SKM-1 treated with dmso at 0.1 percent for 144 hours (cell line): ENCODE results near the gene PEMT.

Source experiments
- DNase-seq: peaks from one replicate; lab custom pipeline; 2025; ENCODE audit not compliant: unreplicated experiment; lab: John Stamatoyannopoulos, UW

The PEMT gene

GRCh38 chr17:17553217-17554195, 38.0 kb downstream of the PEMT start:
- DNase-seq: no peak

GRCh38 chr17:17552351-17553216, 38.9 kb downstream of the PEMT start:
- DNase-seq: no peak

DNA sequence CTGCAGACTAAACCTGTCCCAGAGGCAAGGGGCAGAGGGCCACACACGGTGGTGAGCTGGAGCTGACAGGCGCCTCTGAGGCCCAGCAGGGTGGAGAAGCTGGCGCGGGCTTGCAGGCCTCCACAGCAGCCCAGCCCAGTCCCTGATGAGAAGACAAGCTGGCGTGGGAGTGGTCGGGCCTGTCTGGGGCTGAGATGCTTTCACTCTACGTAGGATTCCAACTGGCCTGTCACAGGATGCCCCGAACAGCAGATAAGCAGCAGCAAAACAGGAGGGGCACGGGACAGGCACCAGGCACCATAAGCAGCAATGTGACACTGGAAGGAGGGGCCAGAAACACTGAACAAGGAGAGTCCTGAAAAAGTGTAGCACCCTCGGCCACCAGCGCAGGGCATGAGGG, 40.1 kb downstream of the PEMT start:
- no peak for DNase-seq

GRCh38 chr17:17549732-17550366, 41.7 kb downstream of the PEMT start:
- no peak for DNase-seq

- no peak for DNase-seq
Observed at GRCh38 chr17:17548044-17548443, 43.5 kb downstream of the PEMT start.

DNA sequence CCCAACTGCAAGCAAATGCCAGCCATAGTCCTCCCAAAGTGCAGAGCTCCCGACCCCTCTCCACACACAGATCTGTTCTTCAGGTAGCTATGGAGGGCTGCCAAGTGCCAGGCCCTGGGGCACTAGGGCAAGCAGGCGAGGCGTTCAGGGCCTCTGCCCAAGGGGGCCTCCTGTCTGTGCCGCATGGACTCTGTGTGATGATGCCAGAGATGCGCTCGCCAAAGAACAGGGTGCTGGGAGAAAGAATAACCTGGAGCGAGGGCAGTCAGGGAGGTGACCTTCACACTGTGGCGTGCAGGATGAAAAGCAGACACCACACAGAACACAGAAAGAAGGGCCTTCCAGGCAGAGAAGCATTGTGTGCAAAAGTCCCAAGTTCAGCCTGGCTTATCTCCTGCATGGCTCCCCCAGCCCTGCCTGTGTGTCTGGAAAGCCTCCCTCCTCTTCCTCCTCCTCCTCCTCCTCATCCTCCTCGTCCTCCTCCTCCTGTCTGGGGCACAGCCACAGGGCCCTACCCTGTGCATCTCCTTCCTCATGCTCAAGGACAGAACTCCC, 44.2 kb downstream of the PEMT start:
- no peak for DNase-seq

DNA sequence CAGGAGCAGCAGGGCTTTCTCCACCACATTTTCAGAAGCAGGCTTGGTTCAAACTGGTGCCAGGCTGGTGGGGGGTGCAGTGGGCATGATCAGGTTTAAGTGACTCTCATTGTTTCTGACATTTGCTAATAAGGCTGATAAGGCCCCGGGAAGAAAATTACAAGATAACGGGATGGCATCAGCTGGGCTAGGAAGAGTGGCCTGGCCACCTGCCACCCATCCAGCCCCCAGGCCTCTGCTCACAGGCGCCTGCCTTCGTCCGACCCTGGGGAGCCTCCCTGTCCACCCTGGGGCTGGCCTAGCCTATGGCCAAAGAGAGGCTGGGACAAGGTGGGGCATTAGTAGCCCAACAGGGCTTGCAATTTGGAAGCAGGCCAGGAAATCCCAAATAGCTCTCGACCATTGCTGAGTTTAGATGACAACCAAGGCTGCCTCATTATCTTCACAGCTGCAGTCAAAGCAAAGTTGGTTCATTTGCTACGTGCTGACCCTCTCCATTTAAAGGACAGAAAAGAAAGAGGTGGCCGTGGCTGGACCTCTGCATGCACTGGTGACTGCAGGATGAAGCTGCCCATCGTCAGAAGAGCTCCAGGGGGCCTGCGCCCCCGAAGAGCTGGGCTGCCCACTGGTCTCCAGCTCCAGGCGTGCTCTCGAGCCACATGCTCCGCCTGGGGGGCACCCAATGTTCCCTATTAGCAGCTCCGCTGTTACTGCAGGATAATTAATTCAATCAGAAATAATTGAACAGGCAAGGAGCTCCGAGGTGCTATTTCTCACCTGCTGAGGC, 44.9 kb downstream of the PEMT start:
- no peak for DNase-seq

DNA sequence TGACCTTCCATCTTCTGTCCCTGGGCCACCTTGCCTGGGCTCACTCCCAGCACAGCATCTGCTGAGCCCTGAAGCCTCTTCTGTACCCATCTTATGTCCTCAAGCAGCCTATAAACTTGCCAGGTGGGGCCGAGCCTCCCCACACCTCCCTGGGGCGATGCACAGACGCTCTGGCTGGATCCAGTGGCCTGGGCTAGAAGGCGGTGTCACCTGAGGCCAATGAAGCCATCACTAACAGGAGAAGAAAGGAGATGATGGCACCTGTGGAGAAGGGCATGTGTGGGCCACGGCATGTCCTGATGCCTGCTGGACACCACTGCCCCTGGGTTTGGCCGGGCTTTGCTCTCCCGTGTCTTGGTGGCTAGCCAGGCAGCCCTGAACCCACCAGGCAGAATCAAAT, 45.5 kb downstream of the PEMT start:
- no peak for DNase-seq

GRCh38 chr17:17545031-17545820, 46.3 kb downstream of the PEMT start:
- no peak for DNase-seq

DNA sequence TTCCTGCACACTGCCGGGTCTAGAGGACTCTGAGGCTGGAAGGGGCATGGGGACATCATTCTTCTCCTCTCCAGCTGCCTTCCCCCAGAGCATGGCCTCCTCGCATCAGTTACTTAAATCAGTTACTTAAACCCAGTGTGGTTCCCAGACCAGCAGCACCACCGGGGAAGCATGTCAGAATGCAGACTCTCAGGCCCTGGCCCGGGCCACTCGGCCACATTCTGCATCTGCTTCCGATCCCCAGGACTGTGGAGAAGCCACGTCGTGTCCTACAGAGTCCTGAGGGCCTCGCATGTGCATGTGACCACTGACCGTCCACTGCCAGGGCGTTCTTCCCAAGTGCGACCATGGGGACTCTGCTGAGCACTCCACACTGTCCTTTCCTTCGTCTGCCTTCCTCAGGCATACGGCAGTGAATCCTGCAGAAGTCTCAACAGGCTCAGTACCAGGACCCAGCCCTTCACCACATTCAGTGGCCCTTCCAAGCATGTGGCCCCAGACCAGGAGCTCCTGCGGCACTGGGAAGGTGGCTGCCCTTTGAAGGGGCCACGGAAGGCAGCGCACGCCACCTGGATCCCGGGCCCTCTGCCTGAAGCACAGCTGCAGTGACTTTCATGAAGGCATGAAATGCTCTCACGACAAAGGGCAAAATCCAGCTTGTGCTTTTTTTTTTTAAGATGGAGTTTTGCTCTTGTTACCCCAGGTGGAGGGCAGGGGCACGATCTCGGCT, 48.4 kb downstream of the PEMT start:
- DNase-seq: no peak

DNA sequence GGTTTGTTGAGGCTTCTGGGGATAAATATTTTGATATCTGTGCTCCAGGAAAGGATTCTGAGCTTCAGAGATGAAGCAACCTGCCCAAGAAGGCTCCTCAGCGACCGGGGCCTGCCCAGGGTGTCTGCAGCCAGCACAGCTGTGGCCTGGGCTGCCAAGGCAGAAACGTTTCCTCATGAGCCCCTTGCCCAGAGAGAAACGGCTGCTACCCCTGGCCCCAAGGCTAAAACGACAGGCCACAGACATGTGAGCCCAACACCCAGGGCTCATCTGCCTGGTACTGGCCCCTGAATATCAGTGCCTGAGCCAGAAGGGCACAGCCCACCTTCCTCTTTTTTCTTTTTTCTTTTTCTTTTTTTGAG, 49.9 kb downstream of the PEMT start:
- DNase-seq: no peak

DNA sequence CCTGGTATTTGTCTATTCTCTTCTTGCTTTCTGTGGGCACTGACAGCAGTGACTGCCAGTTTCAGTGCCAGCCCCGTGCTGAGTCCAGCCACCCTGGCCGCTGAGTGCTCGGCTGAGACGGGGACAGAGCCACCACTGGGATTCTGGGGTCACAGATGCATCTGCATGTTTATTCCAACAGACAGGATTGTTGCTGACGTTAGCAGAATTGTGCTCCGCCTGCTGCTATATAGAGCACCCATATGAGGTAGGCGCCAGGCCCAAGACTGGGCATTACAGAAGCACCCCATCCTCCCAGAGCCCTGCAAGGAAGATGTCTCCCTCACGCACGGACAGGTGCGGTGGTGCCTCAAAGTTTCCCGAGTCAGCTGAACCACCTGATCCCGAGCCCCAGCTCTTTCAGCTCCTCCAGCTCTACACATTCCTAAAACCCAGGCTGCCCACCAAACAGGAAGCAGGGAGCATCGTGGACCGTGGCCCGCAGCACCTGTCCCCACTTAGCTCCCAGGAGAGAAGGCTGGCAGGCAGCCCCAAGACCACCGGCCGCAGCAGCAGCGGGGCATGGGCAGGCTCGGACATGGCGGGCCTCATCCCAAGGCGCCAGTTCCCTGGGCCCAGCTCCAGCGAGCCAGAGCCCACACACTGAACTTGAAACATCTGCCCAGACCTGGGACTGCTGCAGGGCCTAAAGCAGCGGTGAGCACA, 50.4 kb downstream of the PEMT start:
- DNase-seq: no peak

DNA sequence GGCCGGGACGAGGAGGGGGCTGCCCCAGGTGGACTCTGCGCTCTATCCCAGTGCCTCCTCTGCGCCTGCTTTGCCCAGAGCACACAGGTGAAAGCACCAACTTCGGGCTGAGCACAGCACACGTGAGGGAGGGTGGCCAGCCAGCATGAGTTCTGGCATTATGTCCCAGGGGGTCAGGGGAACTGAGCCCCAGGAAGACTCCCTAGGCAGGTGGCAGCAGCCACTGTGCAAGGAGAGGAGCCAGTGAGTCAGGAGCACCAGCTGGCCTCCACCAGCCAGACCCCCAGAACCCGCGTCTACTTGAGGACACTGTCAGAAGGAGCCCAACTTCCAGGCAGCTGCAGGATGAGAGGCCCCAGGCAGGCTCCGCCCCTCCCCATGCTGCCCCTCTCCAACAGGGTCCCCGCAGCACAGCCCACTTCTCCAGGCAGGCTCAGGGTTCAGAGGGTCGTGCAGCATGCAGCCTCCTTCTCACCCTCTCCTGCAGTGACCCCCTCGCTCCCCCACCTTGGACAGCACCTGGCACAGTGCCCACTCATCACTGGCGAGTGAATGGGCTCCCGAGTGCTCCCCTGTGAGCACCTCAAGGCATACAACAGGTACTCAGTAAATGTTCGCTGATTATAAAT, 51.1 kb downstream of the PEMT start:
- no peak for DNase-seq

DNA sequence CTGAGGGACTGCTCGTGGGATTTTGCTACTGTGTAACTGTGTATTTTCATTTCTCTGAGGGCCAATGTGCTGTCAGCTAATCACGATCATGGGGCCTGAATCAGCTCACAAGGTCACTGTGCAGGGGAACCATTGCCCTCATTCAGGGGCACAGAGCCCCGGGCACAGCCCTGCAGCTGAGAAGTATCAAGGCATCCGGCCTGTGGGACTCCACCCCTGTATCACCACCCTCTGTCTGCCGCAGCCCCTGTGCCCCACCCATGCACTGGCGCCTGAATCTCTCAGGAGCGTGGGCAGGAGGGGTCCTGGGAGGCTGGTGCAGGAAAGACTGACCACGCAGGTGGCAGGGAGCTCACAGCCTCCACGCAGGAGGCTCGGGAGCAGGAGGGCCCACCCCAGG, 51.9 kb downstream of the PEMT start:
- DNase-seq: no peak

DNA sequence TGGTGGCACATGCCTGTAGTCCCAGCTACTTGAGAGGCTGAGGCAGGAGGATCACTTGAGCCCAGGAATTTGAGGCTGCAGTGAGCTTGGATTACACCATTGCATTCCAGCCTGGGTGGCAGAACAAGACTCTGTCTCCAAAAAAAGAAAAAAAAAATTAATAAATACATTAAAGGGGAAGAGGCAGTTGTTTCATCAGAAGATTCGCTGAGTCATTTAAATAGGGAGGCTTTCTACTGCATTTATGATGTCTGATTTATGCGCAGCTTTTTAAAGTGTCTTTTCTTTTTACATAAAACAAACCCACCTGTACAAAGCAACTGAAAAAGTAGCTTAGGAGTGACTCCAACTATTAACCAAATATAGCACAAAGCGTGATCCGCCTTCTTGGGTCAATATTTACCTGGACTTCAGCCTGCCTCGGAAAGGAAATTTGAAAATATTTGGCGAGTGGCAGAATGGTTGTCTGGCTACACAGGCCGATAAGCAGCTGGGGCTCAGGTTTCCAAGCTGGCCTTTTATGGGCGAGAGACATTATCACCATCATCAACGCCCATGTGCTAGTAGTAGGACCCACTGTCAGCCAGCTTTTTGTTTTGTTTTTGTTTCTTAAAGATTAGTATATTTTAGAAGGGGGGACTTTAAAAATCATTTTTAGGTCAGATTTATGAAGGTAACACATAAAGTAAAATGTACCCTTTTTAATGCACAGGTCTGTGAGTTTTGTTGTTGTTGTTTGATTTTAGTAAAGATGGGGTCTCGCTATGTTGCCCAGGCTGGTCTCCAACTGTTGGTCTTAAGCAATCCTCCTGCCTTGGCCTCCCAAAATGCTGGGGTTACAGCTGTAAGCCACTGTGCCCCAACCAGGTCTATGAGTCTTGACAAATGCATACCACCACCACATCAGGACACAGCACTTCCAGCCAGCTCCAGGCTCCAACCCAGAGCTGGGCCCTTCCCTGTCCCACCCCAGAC, 52.8 kb downstream of the PEMT start:
- no peak for DNase-seq

DNA sequence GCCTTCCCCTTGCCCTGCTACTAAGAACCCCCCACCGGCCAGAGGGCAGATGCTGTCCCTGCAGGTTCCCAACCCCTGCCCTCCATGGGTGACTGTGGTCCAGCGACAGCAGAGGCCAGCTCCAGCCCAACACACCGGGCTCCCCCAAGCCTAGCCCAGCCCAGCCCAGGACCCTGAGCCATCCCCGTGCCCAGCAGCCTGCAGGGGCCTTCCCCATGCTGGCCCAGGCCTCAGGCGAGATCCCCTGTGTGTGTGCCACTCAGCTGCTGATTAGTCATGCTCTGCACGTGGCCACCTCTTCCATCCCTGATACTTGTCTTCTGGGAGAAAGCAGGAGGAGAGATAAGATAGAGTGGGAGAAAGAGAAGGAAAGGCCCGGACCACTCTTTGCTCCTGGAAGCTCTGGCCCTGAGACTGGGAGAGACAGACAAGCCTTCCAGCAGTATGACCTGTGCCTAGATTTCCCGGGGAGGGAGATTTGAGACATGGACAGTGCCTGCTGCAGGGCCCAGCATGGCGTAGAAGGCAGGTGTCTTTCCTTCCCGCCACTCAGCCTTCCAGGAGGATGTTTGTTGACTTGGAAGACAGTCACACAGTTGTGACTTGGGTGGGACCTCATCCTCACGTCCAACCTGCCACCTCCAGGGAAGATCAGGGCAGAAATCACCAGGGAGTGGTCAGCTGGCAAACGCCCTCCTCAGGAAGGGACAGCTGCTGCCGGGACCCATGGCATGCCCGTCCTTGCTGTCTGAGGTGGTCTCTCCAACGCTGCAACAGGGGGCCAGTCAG, 54.0 kb downstream of the PEMT start:
- no peak for DNase-seq
